UCSD-AML1 (cell line): Measurements from ENCODE around the gene MMAB.

Source experiments
- DNase-seq: peaks from one replicate; lab custom pipeline; 2025; ENCODE audit not compliant: unreplicated experiment; lab: John Stamatoyannopoulos, UW

MMAB gene

DNA sequence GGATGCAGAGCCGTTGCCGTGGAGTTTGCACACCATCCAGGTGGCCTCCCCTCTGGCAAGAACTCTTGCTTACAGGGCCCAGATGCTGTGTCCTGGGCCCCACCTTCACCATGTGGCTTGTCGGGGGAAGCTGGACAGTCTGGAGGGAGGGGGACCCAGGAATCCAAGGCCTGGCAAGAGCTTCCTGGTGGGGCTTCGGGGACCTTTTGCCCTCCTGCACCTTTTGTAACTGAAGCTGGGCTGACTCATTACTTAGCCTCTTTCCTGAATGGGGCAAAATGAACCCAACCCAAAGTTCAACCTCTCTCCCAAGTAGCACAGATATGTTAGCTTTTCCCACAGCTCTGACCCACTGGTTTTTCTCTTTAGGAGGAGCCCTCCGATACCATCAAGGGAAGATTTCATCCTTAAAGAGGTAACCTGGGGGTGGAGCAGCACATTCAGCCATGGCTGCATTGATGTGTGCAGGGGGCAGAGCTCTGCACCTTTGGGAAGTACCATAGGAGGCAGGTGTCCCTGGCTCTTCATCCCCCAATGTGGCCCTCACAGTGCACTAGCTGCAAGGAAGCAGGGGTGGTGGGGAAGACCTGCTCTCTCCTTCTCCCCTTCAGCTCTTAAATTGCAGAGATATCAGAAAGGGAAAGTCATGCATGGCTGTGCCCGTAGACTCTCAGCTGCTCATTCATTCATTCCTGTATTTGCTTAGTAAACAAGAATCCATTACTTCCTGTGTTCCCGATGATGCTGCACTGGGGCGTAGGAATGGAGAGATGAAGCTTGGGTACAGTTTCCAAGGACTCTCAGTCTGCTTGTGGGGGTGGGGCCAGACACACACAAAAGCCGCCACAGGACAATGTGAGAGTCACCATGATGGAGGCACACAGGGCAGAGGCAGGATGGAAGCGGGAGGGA is 13.3 kb upstream of the MMAB start:
- DNase-seq, result no peak

DNA sequence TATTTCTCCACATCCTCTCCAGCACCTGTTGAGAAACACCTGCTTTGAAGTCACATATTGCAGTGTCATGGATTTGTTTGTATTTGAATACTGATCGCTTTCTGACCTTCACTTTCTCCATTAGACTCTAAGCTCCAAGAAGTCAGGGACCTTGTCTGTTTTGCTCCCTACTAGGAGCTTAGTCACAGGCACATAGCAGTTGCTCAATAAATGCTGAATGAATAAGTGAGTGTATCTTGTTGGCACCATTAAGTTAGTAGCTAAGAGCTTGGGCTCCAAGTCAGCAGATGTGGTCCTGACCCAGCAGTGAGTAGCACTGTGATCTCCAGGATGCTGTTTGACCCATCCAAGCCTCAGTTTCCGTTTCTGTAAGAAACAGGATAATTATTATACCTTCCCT is 10.4 kb upstream of the MMAB start:
- no peak for DNase-seq

DNA sequence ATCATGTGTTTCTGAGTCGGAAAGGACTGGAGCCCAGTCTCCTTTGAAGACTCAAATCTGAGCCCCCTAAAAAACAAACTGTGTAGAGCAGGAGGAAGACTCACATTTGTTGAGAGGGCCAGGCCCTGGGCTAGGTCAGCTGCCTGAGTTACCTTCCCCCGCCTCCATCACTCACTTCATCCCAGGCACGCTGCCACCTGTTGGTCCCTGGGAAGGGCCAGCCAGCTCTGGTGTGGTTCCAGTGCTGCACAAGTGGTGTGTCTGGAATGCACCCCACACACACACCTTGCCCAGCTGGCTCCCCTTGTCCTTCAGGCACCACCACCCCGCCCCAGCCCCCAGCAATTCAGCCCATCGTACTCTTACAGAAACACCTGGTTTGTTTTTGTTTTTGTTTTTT is 9.3 kb upstream of the MMAB start:
- DNase-seq, result no peak

DNA sequence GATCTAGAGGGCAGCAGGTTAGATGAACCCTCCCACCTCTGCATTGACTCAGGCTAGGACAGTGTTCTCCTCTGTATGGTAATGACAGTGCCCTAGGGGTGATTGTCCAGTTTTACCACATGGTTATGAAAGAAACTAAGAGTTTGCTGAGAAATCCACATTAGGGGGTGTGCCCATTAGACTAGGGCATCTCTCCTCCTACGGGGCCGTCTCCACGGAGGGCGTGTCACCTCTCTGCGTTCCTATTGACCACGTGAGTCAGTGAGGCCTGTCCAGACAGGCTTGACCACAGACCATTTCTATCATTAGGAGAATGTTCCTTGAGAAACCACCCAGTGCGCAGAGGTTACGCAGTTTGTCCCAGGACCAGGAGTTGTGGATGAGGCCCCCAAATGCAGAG is 8.6 kb upstream of the MMAB start:
- DNase-seq, result no peak

DNA sequence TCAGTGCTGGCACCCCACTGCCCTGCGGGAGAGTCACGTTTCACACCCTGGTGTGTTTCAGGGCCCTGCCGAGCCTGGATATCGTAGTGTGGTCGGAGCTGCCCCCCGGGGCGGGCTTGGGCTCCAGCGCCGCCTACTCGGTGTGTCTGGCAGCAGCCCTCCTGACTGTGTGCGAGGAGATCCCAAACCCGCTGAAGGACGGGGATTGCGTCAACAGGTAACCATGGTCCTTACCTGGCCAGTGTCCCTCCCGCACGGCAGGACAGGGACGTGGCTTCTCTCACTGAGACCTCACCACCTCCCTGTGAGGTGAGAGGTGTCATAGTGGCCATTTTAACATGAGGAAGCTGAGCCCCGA is 8.0 kb upstream of the MMAB start:
- DNase-seq, result no peak

DNA sequence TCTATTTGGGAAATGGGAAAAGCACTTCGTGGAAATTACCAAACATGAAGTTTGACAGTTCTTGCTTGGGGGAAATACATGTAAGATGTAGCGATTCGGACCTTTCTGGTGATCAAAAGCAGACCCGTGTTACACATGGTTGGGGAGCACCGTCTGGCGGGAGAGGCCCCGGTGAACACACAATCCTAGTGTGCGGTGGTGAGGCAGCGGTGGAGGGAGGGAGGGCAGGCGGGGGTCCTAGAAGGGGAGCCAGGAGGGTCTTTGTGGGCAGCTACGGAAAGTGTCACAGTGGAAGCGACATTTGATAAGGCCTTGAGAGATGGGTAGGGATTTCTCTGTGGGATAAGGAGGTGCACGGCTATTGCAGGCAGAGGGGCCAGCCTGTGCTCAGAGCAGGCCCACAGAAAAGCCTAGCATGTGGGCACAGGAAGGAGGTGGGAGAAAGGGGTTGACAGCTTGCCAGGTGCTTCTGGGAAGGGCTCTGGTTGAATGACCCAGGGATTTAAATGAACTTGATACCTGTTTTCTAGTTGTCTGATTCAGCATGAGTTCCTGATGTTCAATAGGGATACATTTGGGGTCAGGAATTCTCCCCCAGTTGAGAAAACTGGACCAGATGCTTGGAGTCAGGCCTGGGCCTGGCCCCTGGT is 7.5 kb upstream of the MMAB start:
- DNase-seq, result no peak

DNA sequence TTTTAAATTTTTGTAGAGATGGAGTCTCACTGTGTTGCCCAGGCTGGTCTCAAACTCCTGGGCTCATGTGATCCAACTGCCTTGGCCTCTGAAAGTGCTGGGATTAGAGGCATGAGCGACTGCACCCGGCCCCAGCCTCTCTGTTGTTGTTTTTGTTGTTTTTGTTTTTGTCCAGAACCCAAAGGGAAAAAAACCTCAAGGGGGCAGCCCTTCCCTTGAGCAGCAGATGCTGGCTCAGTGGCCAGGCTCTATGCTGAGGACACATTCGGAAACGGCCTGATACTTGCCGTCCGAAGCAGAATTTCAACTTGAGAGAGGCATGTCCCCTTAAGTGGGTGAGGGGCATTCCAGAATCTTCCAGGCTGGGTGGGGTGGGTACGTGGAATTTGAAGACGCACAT is 7.0 kb upstream of the MMAB start:
- DNase-seq, result no peak

DNA sequence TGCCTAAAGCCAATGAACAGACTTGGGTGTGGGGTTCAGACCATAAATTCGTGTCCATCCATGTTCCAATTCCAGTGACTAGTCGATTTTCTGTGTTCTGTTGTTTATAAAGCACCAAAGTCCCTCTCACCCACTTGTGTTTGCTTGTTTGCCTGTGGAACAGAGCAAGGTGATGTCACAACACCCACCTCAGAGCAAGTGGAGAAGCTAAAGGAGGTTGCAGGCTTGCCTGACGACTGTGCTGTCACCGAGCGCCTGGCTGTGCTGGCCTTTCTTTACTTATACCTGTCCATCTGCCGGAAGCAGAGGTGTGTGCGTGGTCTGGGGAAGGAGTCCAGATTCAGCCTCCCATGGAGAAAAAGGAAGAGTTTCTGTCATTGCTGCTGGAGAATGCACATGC is 6.3 kb upstream of the MMAB start:
- DNase-seq, result no peak

DNA sequence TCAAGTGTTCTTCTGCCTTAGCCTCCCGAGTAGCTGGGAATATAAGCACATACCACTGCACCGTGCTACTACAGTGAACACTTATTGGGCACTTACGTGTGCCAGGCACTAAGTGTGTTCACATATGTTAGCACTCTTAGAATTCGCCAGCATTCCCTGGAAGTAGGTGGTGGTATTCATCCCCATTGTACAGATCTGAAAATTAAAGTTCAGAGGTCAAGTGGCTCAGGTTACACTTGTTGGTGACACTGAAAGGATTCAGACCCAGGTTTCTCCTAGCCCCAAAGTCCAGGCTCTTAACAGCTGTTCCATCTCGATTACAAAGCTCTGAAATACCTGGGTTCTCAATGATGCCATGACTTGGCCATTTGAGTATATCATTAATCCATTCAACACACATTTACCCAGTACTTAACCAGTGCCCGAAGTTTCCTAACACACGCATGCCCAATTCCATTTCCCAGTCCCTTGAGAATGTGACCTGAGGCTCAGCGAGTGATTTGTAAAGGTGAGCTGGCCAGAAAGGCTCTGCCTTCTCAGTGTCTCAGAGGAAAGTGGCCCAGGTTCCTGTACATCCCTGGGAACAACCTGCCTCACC is 5.1 kb upstream of the MMAB start:
- DNase-seq, result no peak

DNA sequence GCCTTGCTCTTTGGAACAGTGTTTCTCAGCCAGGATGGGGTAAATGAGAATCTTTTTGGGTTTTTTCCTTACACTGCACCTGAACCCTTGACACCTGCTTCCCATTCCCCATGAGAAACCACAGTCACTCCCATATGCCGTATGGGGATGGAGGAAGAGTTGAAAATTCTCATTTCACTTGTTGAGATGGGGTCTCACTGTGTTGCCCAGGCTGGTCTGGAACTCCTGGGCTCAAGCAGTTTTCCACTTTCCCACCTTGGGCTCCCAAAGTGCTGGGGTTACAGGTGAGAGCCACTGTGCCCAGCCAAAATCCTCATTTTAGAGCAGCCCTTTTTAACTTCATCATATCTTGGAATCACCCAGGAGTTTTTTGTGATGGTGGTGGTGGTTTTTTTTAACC is 4.0 kb upstream of the MMAB start:
- no peak for DNase-seq

DNA sequence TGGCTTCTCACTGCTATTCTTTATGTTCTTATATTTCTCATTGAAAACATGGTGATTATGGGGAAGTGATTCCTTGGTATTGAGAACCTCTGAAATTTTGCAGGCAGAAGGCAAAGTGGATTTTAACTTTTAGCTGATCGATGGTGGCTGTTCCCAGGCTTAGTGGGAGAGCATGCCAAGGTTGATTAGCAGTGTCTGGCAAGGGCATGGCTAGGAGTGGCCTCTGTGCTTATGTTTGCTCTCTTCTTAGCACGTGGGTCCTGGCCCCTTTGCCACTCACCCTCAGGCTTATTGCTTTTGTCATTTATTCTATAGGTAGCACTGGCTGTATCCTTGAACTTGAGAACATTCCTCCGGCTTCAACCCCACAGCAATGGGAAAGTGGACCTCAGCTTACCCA is 2.4 kb upstream of the MMAB start:
- no peak for DNase-seq

DNA sequence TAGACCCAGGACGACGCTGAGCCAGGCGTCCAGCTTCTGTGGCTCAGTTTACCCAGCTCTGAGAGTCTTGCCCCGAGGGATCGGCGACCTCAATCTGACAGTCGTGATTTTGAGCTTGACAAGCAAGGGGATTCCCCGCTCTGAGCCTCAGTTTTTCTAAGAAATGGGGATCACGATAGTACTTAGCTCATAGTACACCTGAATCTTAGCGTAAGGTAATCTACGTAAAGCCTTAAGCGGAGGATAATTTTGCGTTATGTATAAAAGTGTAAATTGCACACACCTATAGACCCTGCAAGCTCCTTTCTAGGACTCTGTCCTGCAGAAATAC is 575 bp upstream of the MMAB start:
- DNase-seq, result no peak

DNA sequence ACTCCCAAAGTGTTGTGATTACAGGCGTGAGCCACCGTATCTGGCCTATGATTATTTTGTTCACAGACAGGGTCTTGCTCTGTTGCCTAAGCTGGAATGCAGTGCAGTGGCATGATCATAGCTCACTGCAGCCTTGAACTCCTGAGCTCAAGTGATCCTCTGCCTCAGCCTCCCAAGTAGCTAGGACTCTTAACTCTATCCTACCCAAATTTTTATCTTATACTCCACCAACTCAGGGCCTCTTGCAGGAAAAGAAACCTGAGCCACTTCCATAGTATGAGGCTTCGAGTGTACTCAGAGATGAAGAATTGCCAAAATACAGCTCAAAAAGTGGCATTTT is 828 bp downstream of the MMAB start:
- DNase-seq, result no peak

DNA sequence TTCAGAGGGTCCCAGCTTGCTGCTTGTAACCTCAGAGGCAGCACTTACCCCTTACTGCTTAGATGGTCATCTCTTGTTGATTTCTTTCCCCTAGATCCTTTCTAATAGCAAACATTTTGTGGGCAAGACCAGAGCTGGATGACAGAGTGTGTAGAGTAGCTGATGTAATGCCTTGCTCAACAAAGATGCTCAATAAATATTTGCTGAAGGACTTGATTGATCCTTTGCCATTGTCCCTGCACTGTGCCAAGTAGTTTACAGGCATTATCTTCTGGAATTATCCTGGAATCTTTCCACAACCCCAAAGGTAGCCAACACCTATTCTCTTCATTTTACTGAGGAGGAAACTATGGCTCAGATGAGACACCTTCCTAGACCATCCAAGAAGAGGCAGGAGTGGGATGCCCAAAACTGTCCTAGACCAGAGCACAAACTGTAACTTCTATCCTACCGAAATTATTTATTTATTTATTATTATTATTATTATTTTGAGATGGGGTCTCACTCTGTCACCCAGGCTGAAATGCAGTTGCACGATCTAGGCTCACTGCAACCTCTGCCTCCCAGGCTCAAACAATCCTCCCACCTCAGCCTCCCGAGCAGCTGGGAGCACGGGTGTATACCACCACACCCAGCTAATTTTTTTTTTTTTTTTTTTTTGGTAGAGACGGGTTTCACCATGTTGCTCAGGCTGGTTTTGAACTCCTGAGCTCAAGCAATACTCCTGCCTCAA is 1.4 kb downstream of the MMAB start:
- no peak for DNase-seq

DNA sequence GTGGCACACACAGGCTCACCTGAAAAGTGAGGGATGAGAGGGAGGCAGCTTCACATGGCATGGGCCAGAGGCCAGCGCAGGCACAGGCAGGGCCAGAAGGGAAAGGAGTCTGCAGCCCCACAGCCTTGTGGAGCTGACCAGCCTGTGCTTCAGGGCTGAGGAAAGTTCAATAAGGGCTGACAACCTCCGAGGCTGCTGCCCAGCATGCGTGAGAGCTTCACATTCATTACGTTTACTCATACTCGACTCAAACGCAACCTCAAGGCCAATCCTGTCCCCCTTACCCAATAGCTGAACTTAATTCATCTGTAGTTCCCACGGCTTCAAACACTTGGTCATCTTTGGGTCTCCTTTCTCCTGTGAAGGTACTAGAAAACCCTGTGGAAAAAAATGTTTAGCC is 4.8 kb downstream of the MMAB start:
- no peak for DNase-seq

DNA sequence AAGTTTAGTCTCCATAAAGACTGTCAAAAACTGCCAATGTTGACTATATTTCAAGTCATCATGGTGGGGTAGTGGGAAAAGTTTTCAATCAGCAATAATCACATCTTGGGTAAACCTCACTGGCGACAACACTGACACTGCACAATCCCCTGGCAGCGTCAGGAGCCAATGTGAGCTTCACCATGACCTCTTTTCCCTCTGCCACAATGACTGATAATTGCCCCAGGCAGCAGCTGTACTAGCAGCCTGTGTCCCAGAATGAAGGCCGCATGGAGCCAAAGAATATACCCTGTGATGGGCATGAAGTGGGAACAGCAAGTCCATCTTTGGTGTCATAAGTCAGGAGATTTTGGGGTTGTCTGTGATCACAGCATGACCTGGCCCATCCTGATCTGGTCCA is 5.3 kb downstream of the MMAB start:
- DNase-seq, result no peak

DNA sequence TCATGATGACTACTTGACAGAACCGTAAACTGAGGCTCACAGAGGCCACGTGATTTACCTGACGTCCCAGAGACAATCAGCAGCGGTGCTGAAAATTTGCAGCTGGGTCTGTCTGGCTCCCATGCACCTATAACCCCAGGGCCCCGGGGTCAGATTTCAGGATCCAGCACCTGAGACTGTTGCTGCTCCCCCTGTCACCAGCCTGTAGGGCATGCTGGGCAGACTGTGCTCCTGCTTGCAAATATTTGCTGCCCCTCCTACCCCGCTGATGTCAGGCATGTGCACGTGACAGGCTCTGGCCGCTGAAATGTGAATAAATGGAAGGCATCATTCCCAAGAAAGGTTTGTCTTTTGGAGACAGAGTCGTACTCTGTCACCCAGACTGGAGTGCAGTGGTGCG is 6.0 kb downstream of the MMAB start:
- no peak for DNase-seq

DNA sequence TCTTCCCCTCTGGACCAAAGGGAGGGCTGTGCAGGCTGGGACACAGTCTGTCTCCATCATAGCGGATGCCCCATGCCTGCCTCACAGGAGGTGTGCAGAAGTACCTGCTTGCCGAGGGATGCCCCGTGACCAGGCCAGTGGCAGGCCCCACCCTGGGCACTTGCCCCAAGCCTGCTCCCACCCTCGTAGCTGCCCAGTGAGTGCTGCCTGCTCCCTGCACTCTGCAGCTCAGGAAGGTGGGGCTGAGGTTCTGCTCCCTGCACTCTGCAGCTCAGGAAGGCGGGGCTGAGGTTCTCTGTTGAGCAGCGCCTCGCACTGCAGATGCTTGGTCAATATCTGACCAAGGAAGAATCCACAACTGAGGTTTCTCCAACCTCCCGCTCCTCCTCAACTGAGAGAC is 6.9 kb downstream of the MMAB start:
- no peak for DNase-seq

DNA sequence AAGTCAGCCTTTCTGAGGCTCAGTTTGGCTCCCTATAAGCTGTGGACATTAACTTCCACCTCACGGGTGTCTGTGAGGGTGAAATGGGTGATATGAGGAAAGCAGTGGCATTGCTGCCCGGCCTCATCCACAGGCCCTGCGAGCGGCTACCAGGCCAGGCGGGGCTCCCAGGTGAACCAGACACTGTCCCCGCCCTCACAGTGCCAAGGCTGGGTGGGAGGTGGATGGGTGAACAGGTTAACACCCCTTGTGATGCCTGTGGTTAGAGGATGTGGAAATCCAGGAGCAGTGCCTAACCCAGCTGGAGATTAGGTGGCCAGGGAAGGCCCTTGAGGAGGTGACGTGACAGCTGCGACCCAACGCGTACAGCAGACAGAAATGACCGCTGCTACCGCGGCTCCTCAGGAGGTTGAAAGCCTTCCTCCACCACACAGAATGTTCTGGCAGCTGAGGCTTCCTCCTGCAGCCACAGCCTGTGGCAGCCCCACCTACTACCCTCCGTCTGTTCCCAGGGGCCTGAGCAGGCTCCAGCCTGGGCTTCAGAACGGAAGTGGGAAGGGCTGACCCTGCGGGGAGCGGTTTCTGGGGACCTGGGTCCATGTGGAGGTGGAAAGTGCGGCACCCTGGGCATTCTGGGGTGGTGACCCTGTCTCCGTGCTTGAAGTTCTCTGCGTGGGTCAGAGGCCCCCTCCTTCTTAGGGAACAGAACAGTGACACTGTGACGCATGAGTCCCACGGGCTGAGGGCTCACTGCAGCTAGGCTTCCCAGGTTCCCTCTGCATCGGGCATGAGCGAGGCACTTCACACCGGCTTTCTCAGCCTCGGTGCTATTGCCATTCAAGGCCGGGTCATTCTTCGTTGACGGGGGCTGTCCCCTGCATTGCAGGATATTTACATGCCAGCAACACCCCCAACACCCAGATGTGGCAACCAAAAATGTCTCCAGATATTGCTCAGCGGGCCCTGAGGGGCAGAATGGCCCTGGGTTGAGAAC is 9.7 kb downstream of the MMAB start:
- DNase-seq, result no peak

DNA sequence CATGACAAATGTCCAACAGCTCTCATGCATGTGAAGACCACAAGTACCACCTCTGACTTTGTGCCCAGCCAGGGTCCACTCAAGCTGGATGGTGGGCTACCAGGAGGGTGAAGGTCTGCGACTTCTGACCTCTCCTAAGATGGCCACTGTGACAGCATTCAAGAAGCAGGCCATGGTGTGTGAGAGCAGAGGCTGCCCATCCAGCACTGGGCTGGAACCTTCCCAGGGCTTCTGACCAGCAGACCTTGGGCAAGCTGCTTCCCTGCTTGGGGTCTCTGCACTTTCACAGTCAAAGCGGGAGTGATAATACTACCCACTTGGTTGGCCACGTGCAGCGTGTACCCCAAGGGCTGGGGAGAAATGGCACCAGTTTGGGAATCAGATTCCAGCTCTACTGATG is 10.4 kb downstream of the MMAB start:
- DNase-seq, result no peak

DNA sequence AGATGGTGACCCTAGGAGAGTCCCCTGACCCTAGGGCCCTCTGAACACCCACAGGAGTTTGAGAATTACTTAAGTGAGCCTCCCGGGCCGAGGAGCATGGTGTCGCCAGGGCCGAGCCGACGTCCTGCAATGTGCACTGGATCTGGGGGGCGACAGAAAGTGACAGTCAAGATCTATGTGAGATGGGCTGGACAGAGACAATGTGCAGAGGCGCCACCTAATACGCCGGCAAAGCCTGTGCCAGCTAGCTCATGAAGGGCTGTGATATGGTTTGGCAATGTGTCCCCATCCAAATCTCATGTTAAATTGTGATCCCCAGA is 11.6 kb downstream of the MMAB start:
- no peak for DNase-seq
